HepG2 (cell line): Measurements from ENCODE around the gene ARAP1. TPM values are rescaled to one million over a fixed set of nuclear protein-coding genes. Genes with fewer than 3 reads are reported as not detected.

ENCODE experiments used
- DZIP1 ChIP-seq: sonication (generic); formaldehyde crosslinking; IDR thresholded peaks from 2 replicates; pipeline ENCODE4 v1.5.0; 2020; ENCODE audit warnings: mild to moderate bottlenecking, missing genetic modification reagents
- FOXJ3 ChIP-seq: sonication (generic); formaldehyde crosslinking; IDR thresholded peaks from 2 replicates; pipeline ENCODE4 v1.4.0; 2020; ENCODE audit warnings: missing genetic modification reagents, mild to moderate bottlenecking, borderline replicate concordance
- GABPA ChIP-seq, 2 experiments: IDR thresholded peaks; 2 replicates each; pipeline ENCODE4 v1.6.1; 2011 to 2016; ENCODE audit warnings: low read depth in 2 of 2, low read length in 1 of 2, missing biosample characterization in 1 of 2, missing genetic modification characterization in 1 of 2
- MAFK ChIP-seq, 2 experiments: IDR thresholded peaks in 1 of 2; conservative IDR thresholded peaks in 1 of 2; 2 replicates each; pipeline ENCODE4 v1.6.1; 2011; ENCODE audit warnings: improper control_type of control experiment in 2 of 2, low read length in 2 of 2
- MTA1 ChIP-seq: sonication (generic); formaldehyde crosslinking; IDR thresholded peaks from 2 replicates; pipeline ENCODE4 v1.4.0; 2020; ENCODE audit warnings: missing genetic modification reagents, mild to moderate bottlenecking, borderline replicate concordance
- RFX1 ChIP-seq: fragments of 450-650 bp; IDR thresholded peaks from 2 replicates; pipeline ENCODE4 v1.6.1; 2017
- SNAPC2 ChIP-seq: sonication (generic); formaldehyde crosslinking; IDR thresholded peaks from 2 replicates; pipeline ENCODE4 v1.8.1; 2022; ENCODE audit warnings: mild to moderate bottlenecking, missing genetic modification reagents
- SP1 ChIP-seq, 2 experiments: fragments of 450-650 bp in 1 of 2; sonication (generic) in 1 of 2; formaldehyde crosslinking in 1 of 2; IDR thresholded peaks; 2 replicates each; pipeline versions ENCODE4 v1.4.0 to v1.6.1; 2016 to 2020; ENCODE audit warnings: missing genetic modification reagents in 1 of 2
- TOPORS ChIP-seq: sonication (generic); formaldehyde crosslinking; IDR thresholded peaks from 2 replicates; pipeline ENCODE4 v1.8.0; 2023; ENCODE audit warnings: mild to moderate bottlenecking, missing genetic modification reagents
- ZFP36 ChIP-seq: fragments of 150-350 bp; IDR thresholded peaks from 2 replicates; pipeline ENCODE4 v1.6.1; 2018; ENCODE audit warnings: borderline replicate concordance, low read length, low read depth; ENCODE audit not compliant: partially characterized antibody
- ZFP90 ChIP-seq: sonication (generic); formaldehyde crosslinking; IDR thresholded peaks from 2 replicates; pipeline ENCODE4 v1.8.0; 2022; ENCODE audit warnings: missing genetic modification reagents, mild to moderate bottlenecking, inconsistent platforms, borderline replicate concordance
- ZMAT5 ChIP-seq: sonication (generic); formaldehyde crosslinking; IDR thresholded peaks from 2 replicates; pipeline ENCODE4 v1.5.0; 2020; ENCODE audit warnings: mild to moderate bottlenecking, low read depth, missing genetic modification reagents, borderline replicate concordance
- ZNF777 ChIP-seq: sonication (generic); formaldehyde crosslinking; IDR thresholded peaks from 2 replicates; pipeline ENCODE4 v1.4.0; 2020; ENCODE audit warnings: missing genetic modification reagents
- ZNF891 ChIP-seq: sonication (generic); formaldehyde crosslinking; IDR thresholded peaks from 2 replicates; pipeline ENCODE4 v1.5.0; 2020; ENCODE audit warnings: mild to moderate bottlenecking, missing genetic modification reagents
- polyA plus RNA-seq, 8 experiments: library from polyadenylated mRNA; depleted of rRNA in 3 of 8; stranded (reverse) in 7 of 8; unstranded in 1 of 8; fragments of >200 nt; fragmentation: Illumina TruSeq in 4 of 8; extraction: Trizol in 4 of 8; gene quantifications; 2 replicates each; pipeline versions ENCODE4 v1.2.1 to v1.2.3, GENCODE V29; 2011 to 2016; ENCODE audit warnings: low read depth in 4 of 8, missing spikeins in 1 of 8, mixed read lengths in 1 of 8; ENCODE audit not compliant: insufficient read depth in 1 of 8
- total RNA-seq, 5 experiments: library from RNA; depleted of rRNA; stranded (reverse); fragments of >200 nt; fragmentation: Illumina TruSeq; extraction: Trizol; gene quantifications; 2 replicates each; pipeline ENCODE4 v1.2.3, GENCODE V29; 2016; ENCODE audit warnings: low read depth in 1 of 5
- TF ChIP-seq, protein P1 (sequence below): sonication (generic); formaldehyde crosslinking; IDR thresholded peaks from 2 replicates; pipeline ENCODE4 v1.8.0; 2022; ENCODE audit warnings: mild to moderate bottlenecking, missing genetic modification reagents
- TF ChIP-seq, protein P2 (sequence below): sonication (generic); formaldehyde crosslinking; IDR thresholded peaks from 2 replicates; pipeline ENCODE4 v1.4.0; 2020; ENCODE audit warnings: missing genetic modification reagents
- TF ChIP-seq, protein P3 (sequence below): sonication (generic); formaldehyde crosslinking; IDR thresholded peaks from 2 replicates; pipeline ENCODE4 v1.5.1; 2020; ENCODE audit warnings: mild to moderate bottlenecking, missing genetic modification reagents, moderate library complexity

Gene ARAP1
- total and polyA plus RNA-seq, 2 of the 13 experiments (the other 11 are each of a cell fraction or from before 2014, with no cell fraction given) = 43.2 to 55.5 TPM

DNA sequence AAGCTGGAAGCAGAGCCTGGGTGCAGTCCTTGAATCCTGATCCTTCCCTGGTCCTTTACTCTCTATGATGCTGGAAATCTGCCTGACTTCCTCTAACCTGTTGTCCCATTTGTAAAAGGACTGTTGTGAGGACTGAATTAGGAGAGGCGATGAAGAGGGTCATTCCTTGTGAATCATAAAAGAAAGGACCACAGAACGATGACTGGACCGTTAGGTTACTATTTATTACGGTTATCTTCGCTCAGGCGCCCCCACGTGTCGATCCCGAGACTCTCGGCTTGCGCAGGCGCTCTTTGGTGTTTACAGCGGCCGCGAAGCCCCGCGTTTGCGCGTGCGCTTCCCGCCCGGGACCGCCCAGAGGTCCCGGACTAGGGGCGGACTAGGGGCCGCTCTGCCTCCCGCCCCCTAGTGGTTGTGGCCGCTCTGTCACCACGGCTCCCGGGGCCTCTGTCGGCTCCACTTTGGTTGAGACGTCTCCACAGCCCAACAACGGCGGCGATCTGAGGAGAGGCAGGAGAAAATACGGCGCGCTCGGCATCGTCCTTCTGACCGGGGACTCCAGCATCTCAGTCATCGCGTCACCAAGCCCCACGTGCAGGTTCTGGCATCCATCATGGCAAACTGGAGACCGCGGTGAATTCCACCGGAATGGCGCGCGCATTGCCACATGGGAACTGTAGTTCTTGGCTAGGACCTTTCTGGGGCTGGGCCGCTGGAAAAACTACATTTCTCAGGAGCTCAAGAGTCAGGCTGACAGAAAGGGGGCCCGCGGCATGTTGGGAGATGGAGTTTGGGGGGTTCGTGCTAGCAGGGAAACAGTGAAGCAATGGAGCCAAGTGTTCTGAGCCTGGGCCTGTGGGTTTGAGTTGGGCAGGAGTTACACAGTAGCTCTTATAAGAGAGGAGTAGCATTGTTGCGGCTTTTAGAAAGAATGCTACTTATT is 41.5 kb upstream of the ARAP1 start, which contains the start of gene STARD10 (continued):
- TF ChIP-seq MAFK (conservative IDR thresholded peaks at IDR 0.05 in 1 of 2, IDR thresholded peaks at IDR 0.05 in 1 of 2; ENCODE audit: low read length in 2 of 2) (no peak), TOPORS (CRISPR knock-in tag) (no peak), ZNF891 (CRISPR knock-in tag) (0 out of 2 replicates have a peak, but pooled peaks have one; percentile 20), FOXJ3 (CRISPR knock-in tag) (peak; percentile 73; the same call in 1 of the 2 replicates), MTA1 (CRISPR knock-in tag) (peak; percentile 63; the same call in 1 of the 2 replicates), RFX1 (no peak), ZFP36 (no peak), SNAPC2 (CRISPR knock-in tag) (peak; percentile 4; the same call in 1 of the 2 replicates), ZMAT5 (CRISPR knock-in tag) (no peak), GABPA (IDR thresholded peaks at IDR 0.05; ENCODE audit: low read depth, low read length) (peak; percentile 38; the same call in 1 of the 2 replicates), GABPA (CRISPR knock-in tag; IDR thresholded peaks at IDR 0.05; ENCODE audit: low read depth) (peak; percentile 86), ZFP90 (CRISPR knock-in tag) (0 out of 2 replicates have a peak, but pooled peaks have one; percentile 69), SP1 (IDR thresholded peaks at IDR 0.05) (no peak), SP1 (CRISPR knock-in tag; IDR thresholded peaks at IDR 0.05) (peak; percentile 71), DZIP1 (CRISPR knock-in tag) (no peak), ZNF777 (CRISPR knock-in tag) (no peak)
- TF ChIP-seq, protein P1, sequence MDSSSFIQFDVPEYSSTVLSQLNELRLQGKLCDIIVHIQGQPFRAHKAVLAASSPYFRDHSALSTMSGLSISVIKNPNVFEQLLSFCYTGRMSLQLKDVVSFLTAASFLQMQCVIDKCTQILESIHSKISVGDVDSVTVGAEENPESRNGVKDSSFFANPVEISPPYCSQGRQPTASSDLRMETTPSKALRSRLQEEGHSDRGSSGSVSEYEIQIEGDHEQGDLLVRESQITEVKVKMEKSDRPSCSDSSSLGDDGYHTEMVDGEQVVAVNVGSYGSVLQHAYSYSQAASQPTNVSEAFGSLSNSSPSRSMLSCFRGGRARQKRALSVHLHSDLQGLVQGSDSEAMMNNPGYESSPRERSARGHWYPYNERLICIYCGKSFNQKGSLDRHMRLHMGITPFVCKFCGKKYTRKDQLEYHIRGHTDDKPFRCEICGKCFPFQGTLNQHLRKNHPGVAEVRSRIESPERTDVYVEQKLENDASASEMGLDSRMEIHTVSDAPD (CRISPR knock-in tag) = no peak
- TF ChIP-seq, protein P2, sequence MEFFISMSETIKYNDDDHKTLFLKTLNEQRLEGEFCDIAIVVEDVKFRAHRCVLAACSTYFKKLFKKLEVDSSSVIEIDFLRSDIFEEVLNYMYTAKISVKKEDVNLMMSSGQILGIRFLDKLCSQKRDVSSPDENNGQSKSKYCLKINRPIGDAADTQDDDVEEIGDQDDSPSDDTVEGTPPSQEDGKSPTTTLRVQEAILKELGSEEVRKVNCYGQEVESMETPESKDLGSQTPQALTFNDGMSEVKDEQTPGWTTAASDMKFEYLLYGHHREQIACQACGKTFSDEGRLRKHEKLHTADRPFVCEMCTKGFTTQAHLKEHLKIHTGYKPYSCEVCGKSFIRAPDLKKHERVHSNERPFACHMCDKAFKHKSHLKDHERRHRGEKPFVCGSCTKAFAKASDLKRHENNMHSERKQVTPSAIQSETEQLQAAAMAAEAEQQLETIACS (CRISPR knock-in tag) = no peak
- TF ChIP-seq, protein P3, sequence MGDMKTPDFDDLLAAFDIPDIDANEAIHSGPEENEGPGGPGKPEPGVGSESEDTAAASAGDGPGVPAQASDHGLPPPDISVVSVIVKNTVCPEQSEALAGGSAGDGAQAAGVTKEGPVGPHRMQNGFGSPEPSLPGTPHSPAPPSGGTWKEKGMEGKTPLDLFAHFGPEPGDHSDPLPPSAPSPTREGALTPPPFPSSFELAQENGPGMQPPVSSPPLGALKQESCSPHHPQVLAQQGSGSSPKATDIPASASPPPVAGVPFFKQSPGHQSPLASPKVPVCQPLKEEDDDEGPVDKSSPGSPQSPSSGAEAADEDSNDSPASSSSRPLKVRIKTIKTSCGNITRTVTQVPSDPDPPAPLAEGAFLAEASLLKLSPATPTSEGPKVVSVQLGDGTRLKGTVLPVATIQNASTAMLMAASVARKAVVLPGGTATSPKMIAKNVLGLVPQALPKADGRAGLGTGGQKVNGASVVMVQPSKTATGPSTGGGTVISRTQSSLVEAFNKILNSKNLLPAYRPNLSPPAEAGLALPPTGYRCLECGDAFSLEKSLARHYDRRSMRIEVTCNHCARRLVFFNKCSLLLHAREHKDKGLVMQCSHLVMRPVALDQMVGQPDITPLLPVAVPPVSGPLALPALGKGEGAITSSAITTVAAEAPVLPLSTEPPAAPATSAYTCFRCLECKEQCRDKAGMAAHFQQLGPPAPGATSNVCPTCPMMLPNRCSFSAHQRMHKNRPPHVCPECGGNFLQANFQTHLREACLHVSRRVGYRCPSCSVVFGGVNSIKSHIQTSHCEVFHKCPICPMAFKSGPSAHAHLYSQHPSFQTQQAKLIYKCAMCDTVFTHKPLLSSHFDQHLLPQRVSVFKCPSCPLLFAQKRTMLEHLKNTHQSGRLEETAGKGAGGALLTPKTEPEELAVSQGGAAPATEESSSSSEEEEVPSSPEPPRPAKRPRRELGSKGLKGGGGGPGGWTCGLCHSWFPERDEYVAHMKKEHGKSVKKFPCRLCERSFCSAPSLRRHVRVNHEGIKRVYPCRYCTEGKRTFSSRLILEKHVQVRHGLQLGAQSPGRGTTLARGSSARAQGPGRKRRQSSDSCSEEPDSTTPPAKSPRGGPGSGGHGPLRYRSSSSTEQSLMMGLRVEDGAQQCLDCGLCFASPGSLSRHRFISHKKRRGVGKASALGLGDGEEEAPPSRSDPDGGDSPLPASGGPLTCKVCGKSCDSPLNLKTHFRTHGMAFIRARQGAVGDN (CRISPR knock-in tag) = peak; percentile 92
